GM12874 (cell line): Measurements from ENCODE around the gene PRDM15.

Experiments used
- CTCF ChIP-seq: IDR thresholded peaks from 2 replicates; pipeline ENCODE4 v1.5.1; 2011; ENCODE audit warnings: low read depth, mild to moderate bottlenecking, control low read depth, low read length, moderate library complexity; ENCODE audit not compliant: insufficient read depth

Gene PRDM15

DNA sequence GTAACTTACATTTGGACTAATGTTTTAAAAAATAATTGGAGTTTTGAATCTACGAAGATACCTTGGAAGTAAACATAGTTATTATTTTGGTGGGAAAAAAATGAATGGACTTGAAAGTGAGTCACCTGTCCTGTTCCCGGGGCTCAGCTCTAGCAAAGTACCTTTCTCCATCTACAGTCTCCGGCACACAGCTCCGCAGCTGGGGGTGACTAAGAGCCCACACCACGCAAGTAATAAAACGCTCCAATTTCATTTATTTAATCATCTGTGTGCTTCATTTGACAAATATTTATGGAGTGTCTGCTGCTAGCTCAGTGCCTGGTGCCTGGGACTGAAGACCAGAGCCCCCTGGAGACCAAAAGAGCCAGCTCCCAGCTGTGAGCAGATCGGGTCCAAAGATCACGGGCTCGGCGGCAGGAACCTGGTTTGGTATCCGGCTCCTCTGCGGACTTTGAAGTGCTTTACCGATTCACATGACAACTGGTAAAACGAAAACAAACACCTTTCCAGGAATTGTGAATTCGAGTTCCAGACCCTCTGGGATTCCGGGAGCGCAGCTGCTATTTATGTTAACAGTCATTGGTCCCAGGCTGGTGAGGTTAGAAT lies 110.6 kb downstream of the PRDM15 start:
- TF ChIP-seq CTCF, result peak; percentile 28; the same call in 1 of the 2 replicates

DNA sequence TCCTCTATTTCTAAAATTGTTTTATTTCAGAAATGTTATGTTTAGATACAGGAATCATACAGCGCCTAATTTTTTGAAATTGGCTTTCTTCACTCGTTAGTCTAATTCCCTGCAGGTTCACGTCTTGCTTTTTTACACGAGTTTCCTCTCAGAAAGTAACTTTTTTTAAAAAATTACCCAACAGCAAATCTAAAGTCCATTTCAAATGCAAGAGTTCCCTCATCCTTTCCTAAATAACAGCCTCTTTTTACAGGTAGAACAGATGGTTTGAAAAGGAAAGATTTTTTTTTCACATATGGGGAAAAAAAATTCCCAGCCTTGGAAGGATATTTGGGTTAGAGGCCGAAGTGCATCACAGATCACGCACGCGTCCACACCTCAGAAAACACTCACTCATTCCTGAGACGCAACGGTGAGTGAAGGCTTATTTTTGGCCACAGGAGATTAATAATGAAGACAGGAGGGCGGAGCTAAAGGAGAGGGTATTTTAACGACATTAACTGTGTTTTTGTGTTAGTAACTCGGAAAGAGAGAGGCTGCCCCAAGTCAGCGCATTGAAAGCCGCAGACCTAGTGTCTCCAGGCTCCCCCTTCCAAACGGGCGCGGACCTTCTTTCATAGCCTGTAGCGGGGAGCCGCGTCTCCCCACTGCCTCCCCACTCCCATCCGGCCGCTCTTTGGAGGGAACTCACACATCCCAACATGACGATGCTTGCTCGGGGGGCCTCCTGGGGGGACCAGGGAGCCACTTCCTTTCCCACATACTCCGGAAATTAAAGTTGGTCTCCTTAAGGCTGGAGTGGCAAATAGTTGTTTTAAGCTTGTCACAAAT lies 111.3 kb downstream of the PRDM15 start:
- no peak for TF ChIP-seq CTCF

- no peak for TF ChIP-seq CTCF
These were observed 112.1 kb downstream of the PRDM15 start, which contains the start of gene RIPK4 for GRCh38 chr21:41766883-41767605. TSS of gene RIPK4 (minus strand) at chr21:41767052. CDS start at chr21:41767041, 11 bp downstream.

DNA sequence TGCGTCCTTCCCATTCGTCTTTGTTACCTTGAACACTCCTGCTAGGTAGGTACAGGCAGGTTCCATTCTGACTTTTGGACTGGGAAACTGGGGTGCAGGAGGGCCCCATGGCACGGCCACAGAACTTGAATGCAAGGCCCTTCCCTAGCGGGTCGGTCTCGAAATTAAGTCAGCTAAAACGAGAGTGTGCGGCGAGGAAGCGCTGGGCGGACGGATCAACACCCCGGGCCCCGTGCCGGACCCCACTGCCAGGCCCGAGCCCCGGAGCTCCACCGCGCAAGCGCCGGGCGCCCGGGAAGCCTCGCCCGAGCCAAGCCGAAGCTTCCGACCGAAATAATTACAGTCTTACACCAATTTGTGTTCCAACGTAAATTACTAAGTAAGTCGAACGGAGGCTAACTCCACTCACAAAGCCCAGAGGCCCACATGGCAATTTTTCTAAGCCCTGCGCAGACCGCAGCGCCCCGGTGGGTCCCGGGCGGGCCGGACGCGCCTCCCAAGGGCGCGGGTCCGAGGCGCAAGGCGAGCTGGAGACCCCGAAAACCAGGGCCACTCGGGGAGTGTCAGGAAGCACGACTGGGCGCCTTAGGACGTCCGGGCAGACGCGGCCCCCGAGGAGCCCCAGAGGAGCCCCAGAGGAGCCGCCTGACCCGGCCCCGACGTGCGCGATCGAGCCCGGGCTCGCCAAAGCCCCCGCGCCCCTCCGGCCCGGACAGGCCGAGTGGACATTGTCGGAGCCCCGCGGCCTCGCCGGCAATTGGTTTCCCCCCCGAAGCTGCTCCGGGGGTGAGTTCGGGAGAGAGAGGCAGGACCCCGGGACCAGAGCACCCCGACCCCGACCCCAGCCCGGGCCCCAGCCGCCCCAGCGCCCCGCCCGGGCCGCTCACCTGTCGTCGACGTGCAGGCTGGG lies 112.9 kb downstream of the PRDM15 start:
- no peak for TF ChIP-seq CTCF

GRCh38 chr21:41765420-41765821 lies 113.7 kb downstream of the PRDM15 start:
- no peak for TF ChIP-seq CTCF

DNA sequence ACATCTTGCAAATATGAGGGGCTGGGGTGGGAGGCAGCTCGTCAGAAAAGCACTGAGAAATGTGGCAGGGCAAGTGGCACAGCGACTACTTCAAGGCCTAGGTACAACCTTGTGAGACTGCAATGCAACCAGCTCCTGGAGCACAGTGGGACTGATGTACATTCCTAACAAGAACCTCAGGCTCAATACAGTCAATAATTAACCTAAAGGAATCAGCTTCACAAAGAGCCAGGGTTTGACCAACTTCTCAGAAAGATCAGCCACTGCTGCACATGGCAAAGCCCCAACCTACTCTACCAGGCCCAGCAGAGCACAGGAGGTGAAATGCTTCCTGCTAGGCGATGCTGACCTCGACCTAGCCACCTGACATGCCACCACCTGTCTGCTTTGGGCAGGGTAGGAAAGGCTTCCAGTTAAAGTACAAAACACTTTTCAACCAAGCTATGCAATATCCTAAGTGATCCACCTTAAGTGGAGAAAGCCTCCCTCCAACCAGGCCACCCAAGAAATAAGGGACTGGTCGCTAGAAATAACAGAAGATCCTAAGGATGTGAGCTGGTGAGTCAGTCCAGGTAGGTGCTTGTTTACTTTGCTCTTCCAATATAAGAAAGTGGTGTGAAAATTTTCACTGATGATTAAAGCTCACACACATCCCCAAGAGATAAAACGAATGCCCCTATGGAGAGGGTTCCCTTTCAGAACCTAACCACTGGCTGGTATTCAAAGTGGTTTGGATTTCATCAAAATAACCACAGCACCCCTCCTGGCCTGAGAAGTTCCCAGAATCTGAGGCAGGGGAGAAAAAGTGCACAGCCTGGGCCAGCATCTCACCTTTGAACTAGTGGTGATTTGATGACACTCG lies 114.4 kb downstream of the PRDM15 start:
- no peak for TF ChIP-seq CTCF
